ENCODE data around the gene TAX1BP1.

GRCh38 chr7:27703181-27703580 lies 36.8 kb upstream of the TAX1BP1 start:
- no peak for TF ChIP-seq CTCF (conservative IDR thresholded peaks at IDR 0.05 in 1 of 2, IDR thresholded peaks at IDR 0.05 in 1 of 2; ENCODE audit: extremely low read depth in 1 of 2, insufficient read depth in 1 of 2, low read depth in 1 of 2, low read length in 2 of 2)
- TF ChIP-seq EZH2 (IDR thresholded peaks at IDR 0.05; ENCODE audit: borderline replicate concordance, low read length), result no peak
